OCI-M2 (cell line): Measurements from ENCODE around the gene ZFP36L2.

ENCODE experiments used
- DNase-seq: peaks from one replicate; lab custom pipeline; 2025; ENCODE audit not compliant: unreplicated experiment; lab: John Stamatoyannopoulos, UW

ZFP36L2 gene

GRCh38 chr2:43210467-43211303 lies 15.7 kb downstream of the ZFP36L2 start:
- DNase-seq, result no peak

GRCh38 chr2:43210125-43210466 lies 16.3 kb downstream of the ZFP36L2 start:
- no peak for DNase-seq

- no peak for DNase-seq
Observed at GRCh38 chr2:43209204-43209717, 17.1 kb downstream of the ZFP36L2 start.

GRCh38 chr2:43207553-43208300 lies 18.7 kb downstream of the ZFP36L2 start:
- no peak for DNase-seq

GRCh38 chr2:43206602-43207001 lies 19.8 kb downstream of the ZFP36L2 start:
- DNase-seq, result no peak

- no peak for DNase-seq
Observed at GRCh38 chr2:43203373-43203772, 23.0 kb downstream of the ZFP36L2 start.

- no peak for DNase-seq
Observed at GRCh38 chr2:43202289-43202688, 24.1 kb downstream of the ZFP36L2 start.

- DNase-seq, result no peak
Observed at GRCh38 chr2:43201497-43201896, 24.9 kb downstream of the ZFP36L2 start.

GRCh38 chr2:43201016-43201415 lies 25.4 kb downstream of the ZFP36L2 start:
- no peak for DNase-seq

GRCh38 chr2:43199492-43200488 lies 26.6 kb downstream of the ZFP36L2 start:
- DNase-seq, result no peak

- no peak for DNase-seq
Observed at GRCh38 chr2:43198263-43198662, 28.1 kb downstream of the ZFP36L2 start.

GRCh38 chr2:43197588-43197896 lies 28.9 kb downstream of the ZFP36L2 start:
- DNase-seq, result no peak

GRCh38 chr2:43196768-43197587 lies 29.4 kb downstream of the ZFP36L2 start:
- DNase-seq, result no peak

GRCh38 chr2:43194121-43194869 lies 32.1 kb downstream of the ZFP36L2 start:
- no peak for DNase-seq

- DNase-seq, result no peak
Observed at GRCh38 chr2:43193652-43194120, 32.7 kb downstream of the ZFP36L2 start.

- no peak for DNase-seq
Observed at GRCh38 chr2:43192744-43193651, 33.4 kb downstream of the ZFP36L2 start.

- no peak for DNase-seq
Observed at GRCh38 chr2:43191947-43192516, 34.4 kb downstream of the ZFP36L2 start.
